Measurements from ENCODE around the gene PINLYP. TPM values are rescaled to one million over a fixed set of nuclear protein-coding genes. Genes with fewer than 3 reads are reported as not detected.

Gene PINLYP
- total and polyA plus RNA-seq, 2 experiments from 2014 or later: 7.8 to 11.1 TPM

- Histone ChIP-seq H3K4me3 (no peak overlapping the region), H3F3A (replicated peaks; ENCODE audit: low read depth) (0 out of 2 replicates have a peak, but pooled peaks cover 11% of the 10 kb centered on the region), H3K9me2 (ENCODE audit: insufficient read depth) (no peaks in the 10 kb centered on the region), H3K27me3 (ENCODE audit: insufficient read depth) (no peaks in the 10 kb centered on the region), H3K79me2 (replicated peaks; ENCODE audit: insufficient read depth) (peaks cover 23% of the 10 kb centered on the region), H3K4me2 (no peak overlapping the region), H2AFZ (no peak overlapping the region), H4K20me1 (replicated peaks; ENCODE audit: insufficient read depth) (peaks cover 8% of the 10 kb centered on the region; the same call in 1 of the 2 replicates), H3K4me1 (ENCODE audit: insufficient read depth) (peaks cover 10% of the 10 kb centered on the region), H3K27ac (ENCODE audit: low read depth) (no peak overlapping the region), H3K36me3 (ENCODE audit: insufficient read depth) (peaks cover 7% of the 10 kb centered on the region; the same call in 1 of the 2 replicates)
- H3K4me1 Mint-ChIP-seq: peaks cover 14% of the 10 kb centered on the region
- ATAC-seq (no peak), DNase-seq (ENCODE audit: low spot score) (no peak)
- peaks cover 9% of the 10 kb centered on the region for H3K36me3 Mint-ChIP-seq (ENCODE audit: low read depth)
- peak overlapping the region; percentile 16; the same call in 1 of the 3 replicates for H3K4me3 Mint-ChIP-seq
- H3K27me3 Mint-ChIP-seq (ENCODE audit: insufficient read depth, low read depth, poor library complexity): peaks cover 14% of the 10 kb centered on the region
- H3K9me3 Mint-ChIP-seq: peaks cover 2% of the 10 kb centered on the region; the same call in 2 of the 3 replicates
- no peak overlapping the region for H3K27ac Mint-ChIP-seq
- TF ChIP-seq POLR2AphosphoS5 (IDR thresholded peaks at IDR 0.05; ENCODE audit: low read depth): no peak
- no peak for TF ChIP-seq CTCF (conservative IDR thresholded peaks at IDR 0.05; ENCODE audit: low read depth in 2 of 2)
- TF ChIP-seq ZNF462 (CRISPR knock-in tag; IDR thresholded peaks at IDR 0.05): no peak
- TF ChIP-seq, protein P1, sequence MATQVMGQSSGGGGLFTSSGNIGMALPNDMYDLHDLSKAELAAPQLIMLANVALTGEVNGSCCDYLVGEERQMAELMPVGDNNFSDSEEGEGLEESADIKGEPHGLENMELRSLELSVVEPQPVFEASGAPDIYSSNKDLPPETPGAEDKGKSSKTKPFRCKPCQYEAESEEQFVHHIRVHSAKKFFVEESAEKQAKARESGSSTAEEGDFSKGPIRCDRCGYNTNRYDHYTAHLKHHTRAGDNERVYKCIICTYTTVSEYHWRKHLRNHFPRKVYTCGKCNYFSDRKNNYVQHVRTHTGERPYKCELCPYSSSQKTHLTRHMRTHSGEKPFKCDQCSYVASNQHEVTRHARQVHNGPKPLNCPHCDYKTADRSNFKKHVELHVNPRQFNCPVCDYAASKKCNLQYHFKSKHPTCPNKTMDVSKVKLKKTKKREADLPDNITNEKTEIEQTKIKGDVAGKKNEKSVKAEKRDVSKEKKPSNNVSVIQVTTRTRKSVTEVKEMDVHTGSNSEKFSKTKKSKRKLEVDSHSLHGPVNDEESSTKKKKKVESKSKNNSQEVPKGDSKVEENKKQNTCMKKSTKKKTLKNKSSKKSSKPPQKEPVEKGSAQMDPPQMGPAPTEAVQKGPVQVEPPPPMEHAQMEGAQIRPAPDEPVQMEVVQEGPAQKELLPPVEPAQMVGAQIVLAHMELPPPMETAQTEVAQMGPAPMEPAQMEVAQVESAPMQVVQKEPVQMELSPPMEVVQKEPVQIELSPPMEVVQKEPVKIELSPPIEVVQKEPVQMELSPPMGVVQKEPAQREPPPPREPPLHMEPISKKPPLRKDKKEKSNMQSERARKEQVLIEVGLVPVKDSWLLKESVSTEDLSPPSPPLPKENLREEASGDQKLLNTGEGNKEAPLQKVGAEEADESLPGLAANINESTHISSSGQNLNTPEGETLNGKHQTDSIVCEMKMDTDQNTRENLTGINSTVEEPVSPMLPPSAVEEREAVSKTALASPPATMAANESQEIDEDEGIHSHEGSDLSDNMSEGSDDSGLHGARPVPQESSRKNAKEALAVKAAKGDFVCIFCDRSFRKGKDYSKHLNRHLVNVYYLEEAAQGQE (IDR thresholded peaks at IDR 0.05; ENCODE audit: unreplicated experiment): no peak
- TF ChIP-seq NANOG (IDR thresholded peaks at IDR 0.05; ENCODE audit: borderline replicate concordance): no peak
- TF ChIP-seq, protein P2, sequence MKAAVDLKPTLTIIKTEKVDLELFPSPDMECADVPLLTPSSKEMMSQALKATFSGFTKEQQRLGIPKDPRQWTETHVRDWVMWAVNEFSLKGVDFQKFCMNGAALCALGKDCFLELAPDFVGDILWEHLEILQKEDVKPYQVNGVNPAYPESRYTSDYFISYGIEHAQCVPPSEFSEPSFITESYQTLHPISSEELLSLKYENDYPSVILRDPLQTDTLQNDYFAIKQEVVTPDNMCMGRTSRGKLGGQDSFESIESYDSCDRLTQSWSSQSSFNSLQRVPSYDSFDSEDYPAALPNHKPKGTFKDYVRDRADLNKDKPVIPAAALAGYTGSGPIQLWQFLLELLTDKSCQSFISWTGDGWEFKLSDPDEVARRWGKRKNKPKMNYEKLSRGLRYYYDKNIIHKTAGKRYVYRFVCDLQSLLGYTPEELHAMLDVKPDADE (IDR thresholded peaks at IDR 0.05): no peak
- TF ChIP-seq STAT1 (IDR thresholded peaks at IDR 0.05; ENCODE audit: unreplicated experiment): no peak
- TF ChIP-seq EZH2 (IDR thresholded peaks at IDR 0.05; ENCODE audit: low read depth, unreplicated experiment): no peak
- no peak for TF ChIP-seq CREB1 (CRISPR knock-in tag; IDR thresholded peaks at IDR 0.05; ENCODE audit: low read depth)
- TF ChIP-seq ZNF114 (CRISPR knock-in tag; IDR thresholded peaks at IDR 0.05): no peak
- TF ChIP-seq JUNB (IDR thresholded peaks at IDR 0.05; ENCODE audit: unreplicated experiment): no peak
- no peak for TF ChIP-seq ZNF331 (CRISPR knock-in tag; IDR thresholded peaks at IDR 0.05; ENCODE audit: low read depth)
- no peak for TF ChIP-seq EZH2phosphoT487 (IDR thresholded peaks at IDR 0.05; ENCODE audit: unreplicated experiment)
These were observed 23.0 kb downstream of the PINLYP start for GRCh38 chr19:43598445-43599240.

All from GM23338 (cell line).